Adrenal gland (tissue), 12 donors: Measurements from ENCODE around the gene DNAAF3. TPM values are rescaled to one million over a fixed set of nuclear protein-coding genes. Genes with fewer than 3 reads are reported as not detected.

Experiments used
- DNase-seq, 7 donors: peaks; one replicate each; pipeline ENCODE4 v3.0.0-alpha.2; 2019 to 2020
- H3K27ac ChIP-seq, 5 donors: fragments of 200-600 bp; sonication (generic) in 4 of 5; 1 replicate in 3 of 5; 2 replicates in 2 of 5; pipeline versions ENCODE4 v1.5.1 to v1.8.0; 2016 to 2020; ENCODE audit warnings: mild to moderate bottlenecking in 1 of 5
- H3K27me3 ChIP-seq: fragments of 200-600 bp; 2 replicates; pipeline ENCODE4 v1.8.0; 2021
- H3K36me3 ChIP-seq, 2 donors: fragments of 200-600 bp; replicated peaks in 1 of 2; 1 replicate in 1 of 2; 2 replicates in 1 of 2; pipeline versions ENCODE4 v1.5.1 to v1.8.0; 2018 to 2022
- H3K4me1 ChIP-seq, 2 donors: fragments of 200-600 bp; replicated peaks in 1 of 2; 1 replicate in 1 of 2; 2 replicates in 1 of 2; pipeline versions ENCODE4 v1.5.1 to v1.8.0; 2018 to 2021
- H3K4me3 ChIP-seq, 4 donors: fragments of 200-600 bp; sonication (generic) in 3 of 4; one replicate each; pipeline ENCODE4 v1.5.1; 2016 to 2018
- H3K9me3 ChIP-seq, 3 donors: fragments of 200-600 bp; sonication (generic) in 1 of 3; replicated peaks in 1 of 3; 1 replicate in 2 of 3; 2 replicates in 1 of 3; pipeline versions ENCODE4 v1.5.1 to v1.8.0; 2016 to 2021
- CTCF ChIP-seq, 6 experiments: fragments of 450-650 bp in 4 of 6; fragments of 200-600 bp in 2 of 6; sonication (generic) in 1 of 6; IDR thresholded peaks; 1 replicate in 5 of 6; 2 replicates in 1 of 6; pipeline versions ENCODE4 v1.5.1 to v1.8.0; 2016 to 2021; ENCODE audit warnings: antibody characterized with exemption in 6 of 6, mild to moderate bottlenecking in 2 of 6, moderate library complexity in 1 of 6
- POLR2A ChIP-seq, 2 donors: fragments of 450-650 bp; IDR thresholded peaks; one replicate each; pipeline ENCODE4 v1.6.1; 2017; ENCODE audit warnings: antibody characterized with exemption in 2 of 2, mild to moderate bottlenecking in 2 of 2, moderate library complexity in 1 of 2
- WGBS, 4 donors: extraction: QIAGEN DNeasy Blood & Tissue Kit in 2 of 4; methylation state at CpG; one replicate each; pipeline versions ENCODE4 v1.1.5 to v1.1.7; 2013 to 2017; 5-methylcytosine and 5-hydroxymethylcytosine counted together
- intact Hi-C, 2 donors: fragments of 100-400 bp; cut with DNase I; formaldehyde crosslinking; loops; one replicate each; pipeline versions ENCODE4 v1.14.1 to v1.15.0; 2022 to 2023
- polyA plus RNA-seq, 3 donors: library from polyadenylated mRNA; stranded (reverse); fragments of 200-250 nt in 2 of 3; fragments of 350-450 nt in 1 of 3; fragmentation: Illumina TruSeq in 1 of 3; extraction: RNeasy Lipid Tissue Mini Kit (QIAGEN cat#74804) in 1 of 3; gene quantifications; one replicate each; pipeline ENCODE4 v1.2.3, GENCODE V29; 2013 to 2014
- total RNA-seq, 9 donors: library from RNA; depleted of rRNA in 4 of 9; stranded (reverse); fragments of >200 nt in 4 of 9; fragments of 120-200 nt in 1 of 9; fragmentation: NEBNext Ultra II Directional in 1 of 9; extraction: Animal tissue kit (Norgen Biotek cat#: 25700) in 1 of 9; gene quantifications; one replicate each; pipeline versions ENCODE4 v1.1.0 to v1.2.4, GENCODE V29; 2013 to 2023
- donor health status: healthy with polysubstance abuse.
- donor health status: Bipolar disorder and iron deficiency.
- donor health status: DM: yes; HTN: yes; CAD: no.
- donor health status: DM: no; HTN: no; CAD: no.
- donor health status: DM: no; HTN: no; CAD: no.
- donor health status: DM: yes; HTN: yes; CAD: no.

DNAAF3 gene
- total and polyA plus RNA-seq, 12 donors = 1.9 to 5.8 (median 3.6) TPM

DNA sequence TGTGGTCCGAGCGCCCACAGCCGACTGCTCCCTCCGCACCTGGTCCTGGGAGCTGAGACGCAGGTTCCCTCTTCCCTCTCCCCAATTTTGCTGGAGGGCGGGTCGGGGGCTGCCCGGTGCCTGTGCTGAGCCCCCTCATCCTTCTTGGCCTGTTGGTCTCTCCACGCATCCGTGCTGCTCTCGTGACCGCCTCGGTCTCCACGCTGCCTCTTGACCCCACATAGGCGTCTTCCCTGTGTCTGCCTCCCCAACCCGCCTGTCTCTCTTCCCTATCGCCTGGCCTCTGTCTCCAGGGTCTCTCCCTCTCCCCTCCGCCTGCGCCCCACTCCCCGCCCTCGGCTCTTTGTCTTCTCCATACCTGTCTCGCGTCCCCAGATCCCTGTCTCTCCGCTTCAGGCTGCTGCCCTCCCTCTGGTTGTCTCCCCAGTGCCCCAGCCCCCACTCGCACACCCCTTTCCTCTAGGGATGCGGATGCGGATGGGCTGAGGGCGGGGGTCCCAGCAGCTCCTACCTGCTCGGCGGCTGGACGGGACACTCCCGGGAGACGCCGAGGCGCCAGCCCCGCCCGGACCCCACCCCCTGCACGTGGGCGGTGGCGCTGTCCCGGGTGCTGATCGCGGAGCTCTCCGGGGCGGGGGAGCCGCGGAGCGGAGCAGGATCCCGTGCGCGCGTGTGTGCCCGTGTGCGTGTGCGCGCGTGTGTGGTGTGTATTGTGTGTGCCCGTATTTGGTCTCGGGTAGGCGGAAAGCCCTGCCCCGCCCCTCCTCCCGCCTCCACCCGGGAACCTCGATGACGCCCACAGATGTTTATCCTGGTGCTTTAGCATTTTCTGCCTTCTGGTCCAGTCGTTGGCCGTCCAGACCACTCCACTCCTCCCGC lies 13.4 kb upstream of the DNAAF3 start, which contains the start of gene SYT5:
Gene SYT5 (minus strand): TSS at position 684 of the 879 bp plus-strand sequence. CDS start 1,248 bp downstream, outside the sequence.
- TF ChIP-seq POLR2A (IDR thresholded peaks at IDR 0.05) (no peak), CTCF (IDR thresholded peaks at IDR 0.05) (no peak)
- no peaks in the 10 kb centered on the region for H3K9me3 ChIP-seq
- peak within 1 kb of the TSS in 1 of 4 donors; percentile 40 for H3K4me3 ChIP-seq
- intact Hi-C loops = no loop called here
- H3K36me3 ChIP-seq = no peaks in the 10 kb centered on the region
- peaks cover 5 to 15% of the 10 kb centered on the region in 2 donors for H3K4me1 ChIP-seq
- H3K27ac ChIP-seq = peak within 1 kb of the TSS in 1 of 5 donors; percentile 56
- peaks cover 36% of the 10 kb centered on the region for H3K27me3 ChIP-seq
- peak; percentile 35 to 89 (median 56) for DNase-seq
- WGBS, 4 donors = 1 to 4% (median 2%) methylated on average over 25 to 68 of the region's 68 CpGs

DNA sequence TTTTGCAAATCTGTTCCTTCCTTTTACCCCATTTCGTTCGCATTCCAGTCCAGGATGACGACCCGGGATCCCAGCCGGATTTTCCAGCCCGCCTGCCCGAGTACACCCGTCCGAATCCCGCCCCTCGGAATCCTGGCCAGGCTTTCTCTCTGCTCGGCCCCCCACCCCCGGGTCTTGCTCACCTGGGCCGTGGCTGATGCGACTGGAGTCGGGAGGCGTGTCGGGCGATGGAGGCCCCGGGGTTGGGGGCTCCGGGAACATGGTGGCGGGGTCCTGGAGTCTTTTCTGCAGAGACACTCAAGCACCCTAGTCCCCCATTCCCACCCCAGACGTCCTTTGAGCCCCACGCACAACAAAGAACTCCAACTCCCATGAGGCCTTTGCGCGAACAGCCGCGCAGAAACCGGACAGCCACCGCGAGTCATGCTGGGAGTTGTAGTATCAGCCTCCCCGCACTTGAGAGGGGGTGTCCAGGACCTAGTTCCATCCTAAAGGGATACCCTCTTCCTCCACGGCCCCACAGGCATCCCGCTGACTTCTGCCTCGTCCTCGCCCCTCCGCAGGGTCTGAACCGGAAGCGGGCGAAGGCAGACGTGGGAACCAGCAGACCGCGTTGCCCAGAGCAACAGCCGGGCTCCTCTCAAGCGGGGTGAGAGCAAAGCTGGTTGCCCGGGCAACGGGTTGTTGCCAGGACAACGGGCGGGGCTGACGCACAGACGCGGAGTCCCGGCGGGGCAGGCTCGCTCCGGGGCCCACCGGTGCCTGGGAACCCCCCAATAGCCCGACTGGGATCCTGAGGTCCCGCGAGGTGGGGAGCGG lies 12.6 kb upstream of the DNAAF3 start:
- Histone ChIP-seq H3K9me3 (no peaks in the 10 kb centered on the region), H3K27me3 (peaks cover 42% of the 10 kb centered on the region), H3K4me3 (peak overlapping the region in 1 of 4 donors; percentile 40), H3K36me3 (no peaks in the 10 kb centered on the region), H3K27ac (peak overlapping the region in 1 of 5 donors; percentile 56), H3K4me1 (peaks cover 5 to 15% of the 10 kb centered on the region in 2 donors)
- TF ChIP-seq CTCF (IDR thresholded peaks at IDR 0.05) (no peak), POLR2A (IDR thresholded peaks at IDR 0.05) (peak in 1 of 2 donors; percentile 16)
- DNase-seq = peak; percentile 73 to 95 (median 83)
- 3 to 7% (median 4%) methylated on average over 32 to 61 of the region's 61 CpGs for WGBS, 4 donors
- intact Hi-C loops = no loop called here

DNA sequence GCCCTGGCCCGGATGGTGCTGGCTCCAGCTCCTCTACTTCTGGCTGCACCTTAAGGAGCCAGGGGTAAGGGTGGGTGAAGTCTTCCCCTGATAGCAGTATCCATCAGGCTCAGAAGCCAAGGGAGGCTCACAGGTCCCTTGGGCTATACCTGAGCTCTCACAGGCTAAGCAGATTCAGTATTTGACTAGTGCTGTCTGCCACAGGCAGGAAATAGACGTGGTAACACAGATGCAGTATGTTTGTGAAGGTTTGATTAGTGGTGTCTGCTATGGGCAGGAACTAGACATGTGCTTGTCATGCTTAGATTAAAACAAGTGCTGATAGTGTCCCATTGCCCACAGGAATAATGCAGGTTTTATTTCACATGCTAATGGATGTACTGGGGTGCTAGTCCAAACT lies 9.7 kb upstream of the DNAAF3 start:
- no peak for DNase-seq
- no peak overlapping the region for H3K4me3 ChIP-seq
- 22 to 50% (median 32%) methylated on average over 1 to 2 of the region's 2 CpGs; no CpG with 5 or more reads in 1 of the 4 donors for WGBS, 4 donors

More for the DNA sequence above, 9.7 kb upstream of the DNAAF3 start:
- H3K27ac ChIP-seq = no peak overlapping the region
- intact Hi-C loops = no loop called here
- TF ChIP-seq CTCF (IDR thresholded peaks at IDR 0.05) (no peak), POLR2A (IDR thresholded peaks at IDR 0.05) (no peak)
- H3K4me1 ChIP-seq = peaks cover 8 to 22% of the 10 kb centered on the region in 2 donors
- peaks cover 42% of the 10 kb centered on the region for H3K27me3 ChIP-seq
- no peaks in the 10 kb centered on the region for H3K9me3 ChIP-seq
- H3K36me3 ChIP-seq = no peaks in the 10 kb centered on the region
